HG03039 (cell line): ENCODE measurements around the gene IL1R2.

Experiments
- ATAC-seq: cut with Tn5 transposase; IDR thresholded peaks from one replicate; pipeline ENCODE4 v1.9.1; 2021; ENCODE audit warnings: mild to moderate bottlenecking, moderate library complexity; ENCODE audit not compliant: unreplicated experiment

The IL1R2 gene

GRCh38 chr2:101991721-101992145 is at the start of gene IL1R2:
TSS of gene IL1R2 (plus strand) at chr2:101991960. CDS start at chr2:102008576, 16,616 bp downstream.
- no peak for ATAC-seq

- ATAC-seq, result no peak
These were observed 48.9 kb upstream of the IL1R2 start for GRCh38 chr2:101942851-101943250.

GRCh38 chr2:101946372-101947039 is 45.3 kb upstream of the IL1R2 start:
- ATAC-seq, result no peak

- no peak for ATAC-seq
These were observed 44.4 kb upstream of the IL1R2 start for GRCh38 chr2:101947374-101947773.

- ATAC-seq, result no peak
These were observed 43.1 kb upstream of the IL1R2 start for GRCh38 chr2:101948625-101949155.

GRCh38 chr2:101949304-101949703 is 42.5 kb upstream of the IL1R2 start:
- no peak for ATAC-seq

- ATAC-seq, result no peak
These were observed 40.5 kb upstream of the IL1R2 start for GRCh38 chr2:101951296-101951695.

GRCh38 chr2:101952551-101952950 is 39.2 kb upstream of the IL1R2 start:
- no peak for ATAC-seq

- no peak for ATAC-seq
These were observed 35.0 kb upstream of the IL1R2 start for GRCh38 chr2:101956465-101957438.

GRCh38 chr2:101958061-101958460 is 33.7 kb upstream of the IL1R2 start:
- no peak for ATAC-seq

GRCh38 chr2:101960819-101961337 is 30.9 kb upstream of the IL1R2 start:
- no peak for ATAC-seq

- no peak for ATAC-seq
These were observed 30.2 kb upstream of the IL1R2 start for GRCh38 chr2:101961338-101962191.

- no peak for ATAC-seq
These were observed 29.5 kb upstream of the IL1R2 start for GRCh38 chr2:101962309-101962708.

- ATAC-seq, result no peak
These were observed 28.6 kb upstream of the IL1R2 start for GRCh38 chr2:101963198-101963597.

GRCh38 chr2:101967826-101968513 is 23.8 kb upstream of the IL1R2 start:
- no peak for ATAC-seq

GRCh38 chr2:101969723-101970122 is 22.0 kb upstream of the IL1R2 start:
- no peak for ATAC-seq

- ATAC-seq, result no peak
These were observed 20.9 kb upstream of the IL1R2 start for GRCh38 chr2:101970901-101971300.

- ATAC-seq, result no peak
These were observed 19.9 kb upstream of the IL1R2 start for GRCh38 chr2:101971836-101972235.

GRCh38 chr2:101972621-101973434 is 18.9 kb upstream of the IL1R2 start:
- no peak for ATAC-seq
